GM12878 (cell line): ENCODE results near the gene MYL11. TPM values are rescaled to one million over a fixed set of nuclear protein-coding genes. Genes with fewer than 3 reads are reported as not detected.

ENCODE experiments used
- ATAC-seq: fragments of 200-7000 bp; cut with Tn5 transposase; 3 replicates; pipeline ENCODE4 v1.9.1; 2020; ENCODE audit warnings: mild to moderate bottlenecking, moderate library complexity
- BruUV-seq: library from RNA; stranded (reverse); fragments of 400-500 nt; replicated peaks from 2 replicates; lab custom pipeline; 2021; lab: Mats Ljungman, UMichigan
- CTCF ChIA-PET: fragments of 300-600 bp; sonication (Branson Sonifier 250); formaldehyde crosslinking; extraction: SDS; loops from one replicate; lab custom pipeline; 2021; ENCODE audit warnings: inconsistent platforms; lab: Yijun Ruan, JAX
- POLR2A ChIA-PET: fragments of 350-600 bp; formaldehyde crosslinking; extraction: SDS; loops from one replicate; lab custom pipeline; 2021; ENCODE audit warnings: inconsistent platforms; lab: Charles Lee
- RAD21 ChIA-PET: fragments of 300-600 bp; sonication (Branson Sonifier 250); formaldehyde crosslinking; loops from one replicate; lab custom pipeline; 2023; ENCODE audit warnings: antibody characterized with exemption; ENCODE audit not compliant: unreplicated experiment; lab: Charles Lee
- SMC1A ChIA-PET: fragments of 300-600 bp; sonication (Branson Sonifier 250); formaldehyde crosslinking; loops from one replicate; lab custom pipeline; 2023; ENCODE audit not compliant: unreplicated experiment, uncharacterized antibody; lab: Charles Lee
- DNase-seq: peaks from one replicate; pipeline ENCODE4 v3.0.0-alpha.2; 2011; ENCODE audit warnings: low read depth, low spot score
- FAIRE-seq: peaks from 3 replicates; lab custom pipeline; 2011; peaks lifted over from hg19 to GRCh38; lab: Jason Lieb, UNC
- H2AFZ ChIP-seq: 2 replicates; pipeline ENCODE4 v1.6.0; 2011; ENCODE audit warnings: low read depth, low read length, control low read depth; ENCODE audit not compliant: control insufficient read depth
- H3K27ac ChIP-seq: 2 replicates; pipeline ENCODE4 v1.5.1; 2011; ENCODE audit warnings: control low read depth; ENCODE audit not compliant: control insufficient read depth, insufficient read depth
- H3K27me3 ChIP-seq, 2 experiments: replicated peaks in 1 of 2; 2 replicates each; pipeline versions ENCODE4 v1.6.0 to v1.6.1; 2011; ENCODE audit warnings: low read length in 1 of 2; ENCODE audit not compliant: control insufficient read depth in 2 of 2, insufficient read depth in 2 of 2
- H3K36me3 ChIP-seq, 2 experiments: 2 replicates each; pipeline ENCODE4 v1.5.1; 2011; ENCODE audit warnings: low read length in 1 of 2; ENCODE audit not compliant: control insufficient read depth in 2 of 2, insufficient read depth in 2 of 2
- H3K4me1 ChIP-seq: 2 replicates; pipeline ENCODE4 v1.6.1; 2011; ENCODE audit warnings: mild to moderate bottlenecking, low read length, moderate library complexity, mixed read lengths; ENCODE audit not compliant: control insufficient read depth, insufficient read depth
- H3K4me2 ChIP-seq: 2 replicates; pipeline ENCODE4 v1.6.0; 2011; ENCODE audit warnings: control low read depth; ENCODE audit not compliant: control insufficient read depth, insufficient read depth
- H3K4me3 ChIP-seq: fragments of 200-600 bp; sonication (generic); 2 replicates; pipeline ENCODE4 v1.5.1; 2016
- H3K79me2 ChIP-seq: 2 replicates; pipeline ENCODE4 v1.6.0; 2011; ENCODE audit warnings: low read length; ENCODE audit not compliant: control insufficient read depth, insufficient read depth
- H3K9ac ChIP-seq: 2 replicates; pipeline ENCODE4 v1.8.0; 2011; ENCODE audit warnings: low read length, control low read depth, mixed read lengths; ENCODE audit not compliant: control insufficient read depth, insufficient read depth
- H3K9me3 ChIP-seq: replicated peaks from 3 replicates; pipeline ENCODE4 v1.5.1; 2011; ENCODE audit warnings: mild to moderate bottlenecking, low read length; ENCODE audit not compliant: control insufficient read depth, insufficient read depth
- H4K20me1 ChIP-seq: 2 replicates; pipeline ENCODE4 v1.6.0; 2011; ENCODE audit not compliant: control insufficient read depth, insufficient read depth
- CBX3 ChIP-seq: fragments of 200-600 bp; sonication (generic); IDR thresholded peaks from 2 replicates; pipeline ENCODE4 v1.6.1; 2016; ENCODE audit warnings: low read depth, borderline replicate concordance
- CEBPB ChIP-seq, 2 experiments: fragments of 150-350 bp in 1 of 2; IDR thresholded peaks; 2 replicates each; pipeline ENCODE4 v1.6.1; 2012 to 2014; ENCODE audit warnings: low read depth in 2 of 2, low read length in 2 of 2, borderline replicate concordance in 1 of 2, inconsistent platforms in 1 of 2
- CEBPZ ChIP-seq: fragments of 150-350 bp; IDR thresholded peaks from 2 replicates; pipeline ENCODE4 v1.6.1; 2016; ENCODE audit warnings: low read depth, low read length
- EED ChIP-seq: sonication (generic); IDR thresholded peaks from 2 replicates; pipeline ENCODE4 v1.6.1; 2016; ENCODE audit warnings: antibody characterized with exemption, low read depth
- EGR1 ChIP-seq, 2 experiments: IDR thresholded peaks; 1 replicate in 1 of 2; 2 replicates in 1 of 2; pipeline ENCODE4 v1.6.1; 2011 to 2012; ENCODE audit warnings: low read depth in 2 of 2, low read length in 2 of 2, borderline replicate concordance in 1 of 2, mild to moderate bottlenecking in 1 of 2, moderate library complexity in 1 of 2
- MXI1 ChIP-seq: fragments of 150-350 bp; IDR thresholded peaks from 2 replicates; pipeline ENCODE4 v1.6.1; 2011; ENCODE audit warnings: low read depth, mild to moderate bottlenecking, inconsistent platforms, low read length, improper control_type of control experiment
- NKRF ChIP-seq: fragments of 450-650 bp; conservative IDR thresholded peaks from 2 replicates; pipeline ENCODE4 v1.6.1; 2017; ENCODE audit warnings: mild to moderate bottlenecking, moderate library complexity
- RAD21 ChIP-seq: IDR thresholded peaks from 2 replicates; pipeline ENCODE4 v1.6.1; 2011; ENCODE audit warnings: mild to moderate bottlenecking, low read depth, low read length, moderate library complexity; ENCODE audit not compliant: insufficient read depth
- RUNX3 ChIP-seq: IDR thresholded peaks from 2 replicates; pipeline ENCODE4 v1.6.1; 2012; ENCODE audit warnings: low read length, inconsistent platforms
- ZBTB4 ChIP-seq: fragments of 450-650 bp; formaldehyde crosslinking; IDR thresholded peaks from 2 replicates; pipeline ENCODE4 v1.4.0; 2022; ENCODE audit warnings: mild to moderate bottlenecking, moderate library complexity
- WGBS: methylation state at CpG from one replicate; pipeline ENCODE4 v1.1.6; 2016; ENCODE audit warnings: low lambda C conversion rate; ENCODE audit not compliant: insufficient replicate concordance, insufficient coverage; ENCODE audit errors: missing lambda C conversion rate; 5-methylcytosine and 5-hydroxymethylcytosine counted together
- in situ Hi-C: fragments of 300-500 bp; cut with MboI; formaldehyde crosslinking; loops from 9 replicates; pipeline ENCODE4 v1.14.3; 2018; ENCODE audit warnings: mixed read lengths
- intact Hi-C: fragments of 100-400 bp; cut with micrococcal nuclease; formaldehyde crosslinking; loops from one replicate; pipeline ENCODE4 v1.14.2; 2022; ENCODE audit not compliant: unreplicated experiment
- polyA plus RNA-seq, 11 experiments: library from polyadenylated mRNA; depleted of rRNA in 4 of 11; unstranded in 6 of 11; stranded (reverse) in 5 of 11; fragments of >200 nt; fragmentation: Nextera tagmentation in 4 of 11; fragmentation: Illumina TruSeq in 1 of 11; extraction: Ambion mirVana in 4 of 11; extraction: Trizol in 1 of 11; gene quantifications; 1 replicate in 1 of 11; 2 replicates in 10 of 11; pipeline versions ENCODE4 v1.2.1 to v1.2.3, GENCODE V29; 2011 to 2016; ENCODE audit warnings: inconsistent platforms in 2 of 11, missing spikeins in 2 of 11, low read depth in 1 of 11
- total RNA-seq, 4 experiments: library from RNA; depleted of rRNA in 3 of 4; stranded (reverse); fragments of >200 nt in 3 of 4; fragmentation: Illumina TruSeq in 1 of 4; extraction: Trizol in 1 of 4; gene quantifications; 2 replicates each; pipeline versions ENCODE4 v1.2.1 to v1.2.3, GENCODE V29; 2013 to 2021

Gene MYL11
- total and polyA plus RNA-seq, 10 of the 15 experiments (the other 5 are each of a cell fraction or from before 2014, with no cell fraction given) = 0.19 to 1.2 (median 0.61) TPM; not detected in 5

- TF ChIP-seq NKRF = 0 out of 2 replicates have a peak, but pooled peaks have one; percentile 15
- peak; percentile 3; the same call in 1 of the 2 replicates for TF ChIP-seq RUNX3
Measured at GRCh38 chr16:30379158-30379783, 4.7 kb downstream of the MYL11 start (continued).

DNA sequence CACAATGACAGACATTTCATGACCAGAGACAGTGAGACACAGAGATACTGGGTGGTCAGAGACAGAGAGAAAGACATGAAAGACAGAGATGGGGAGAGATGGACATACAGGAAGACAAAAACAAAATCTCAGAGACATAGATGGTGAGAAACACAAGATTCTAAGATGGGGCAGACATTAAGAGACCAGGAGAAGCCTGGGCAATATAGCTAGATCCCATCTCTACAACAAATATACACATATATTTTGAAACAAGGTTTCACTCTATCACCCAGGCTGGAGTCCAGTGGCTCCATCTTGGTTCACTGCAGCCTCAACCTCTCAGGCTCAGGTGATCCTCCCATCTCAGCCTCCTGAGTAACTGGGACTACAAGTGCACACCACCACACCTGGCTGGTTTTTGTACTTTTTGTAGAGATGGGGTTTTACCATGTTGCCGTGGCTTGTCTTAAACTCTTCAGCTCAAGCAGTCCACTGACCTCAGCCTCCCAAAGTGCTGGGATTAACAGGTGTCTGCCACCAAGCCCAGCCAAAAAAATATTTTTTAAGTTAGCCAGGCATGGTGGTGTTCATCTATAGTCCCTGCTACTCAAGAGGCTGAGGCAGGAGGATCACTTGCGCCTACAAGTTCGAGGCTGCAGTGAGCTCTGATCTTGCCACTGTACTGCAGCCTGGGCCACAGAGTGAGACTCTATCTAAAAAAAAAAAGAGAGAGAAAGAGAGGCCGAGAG is 5.6 kb downstream of the MYL11 start:
- Histone ChIP-seq H3K27me3 (no peaks in the 10 kb centered on the region), H3K27ac (no peak overlapping the region), H3K9me3 (no peaks in the 10 kb centered on the region), H3K4me3 (no peak overlapping the region), H3K4me2 (no peak overlapping the region), H3K4me1 (peaks cover 28% of the 10 kb centered on the region), H3K36me3 (peaks cover 0 to 4% of the 10 kb centered on the region in 2 experiments; a peak in 2 of 4 replicates), H3K79me2 (peaks cover 27% of the 10 kb centered on the region), H4K20me1 (no peaks in the 10 kb centered on the region), H3K9ac (no peak overlapping the region), H2AFZ (no peak overlapping the region)
- CTCF ChIA-PET = interaction anchor here (1.0 kb wide), 1 partner anchor 155 kb away, joined by 3 read pairs; no protein-coding TSS in a partner anchor
- BruUV-seq = no TSS peak
- SMC1A ChIA-PET = interaction anchor here (0.6 to 3.3 kb wide), 5 partner anchors 9 to 92 kb away, joined by 3 to 12 read pairs (median 3); partner anchors contain the start of gene ITGAL
- POLR2A ChIA-PET = interaction anchor here (0.5 to 4.3 kb wide), 4 partner anchors 9 to 893 kb away, joined by 4 to 37 read pairs (median 4); partner anchors contain the start of gene TBC1D10B
- in situ Hi-C loops (no loop called here), intact Hi-C loops (no loop called here)
- RAD21 ChIA-PET = interaction anchor here (1.3 to 3.2 kb wide), 2 partner anchors 9 to 28 kb away, joined by 3 to 25 read pairs; partner anchors contain the start of genes TBC1D10B and ZNF771
- ATAC-seq (no peak), DNase-seq (no peak), FAIRE-seq (no peak)
- TF ChIP-seq CBX3 (no peak), CEBPB (IDR thresholded peaks at IDR 0.05; ENCODE audit: borderline replicate concordance in 1 of 2, low read depth in 2 of 2, low read length in 2 of 2) (no peak), MXI1 (no peak), CEBPZ (no peak), RAD21 (no peak), ZBTB4 (no peak), EGR1 (IDR thresholded peaks at IDR 0.05; ENCODE audit: borderline replicate concordance in 1 of 2, low read depth in 2 of 2, low read length in 2 of 2) (no peak), EED (no peak)
- WGBS = 96% methylated on average over 4 of the region's 4 CpGs
